ENCODE data around the gene CD302.
"Not testable (repeated sequence)": the region's sequence is repeated elsewhere in the genome, so short reads cannot be mapped to it uniquely, and the experiment has no call there.

The CD302 gene

GRCh38 chr2:159786938-159787337 is 11.1 kb downstream of the CD302 start:
- no peak overlapping the region for H3K4me3 ChIP-seq (ENCODE audit: low read length)
- DNase-seq (ENCODE audit: low read depth), result no peak
- no peak for TF ChIP-seq CTCF (IDR thresholded peaks at IDR 0.05; ENCODE audit: insufficient read depth, low read depth, low read length, missing control alignments)

GRCh38 chr2:159785195-159785594 is 12.8 kb downstream of the CD302 start:
- no peak for TF ChIP-seq CTCF (IDR thresholded peaks at IDR 0.05; ENCODE audit: insufficient read depth, low read depth, low read length, missing control alignments)
- no peak overlapping the region for H3K4me3 ChIP-seq (ENCODE audit: low read length)
- DNase-seq (ENCODE audit: low read depth), result no peak

GRCh38 chr2:159784744-159785143 is 13.3 kb downstream of the CD302 start:
- H3K4me3 ChIP-seq (ENCODE audit: low read length); DNase-seq (ENCODE audit: low read depth): not testable (repeated sequence)

- no peak for TF ChIP-seq CTCF (IDR thresholded peaks at IDR 0.05; ENCODE audit: insufficient read depth, low read depth, low read length, missing control alignments)
- no peak overlapping the region for H3K4me3 ChIP-seq (ENCODE audit: low read length)
- DNase-seq (ENCODE audit: low read depth), result no peak
These were observed 14.5 kb downstream of the CD302 start for GRCh38 chr2:159783556-159783955.

- H3K4me3 ChIP-seq (ENCODE audit: low read length), result no peak overlapping the region
- DNase-seq (ENCODE audit: low read depth), result no peak
- peak; percentile 25 for TF ChIP-seq CTCF (IDR thresholded peaks at IDR 0.05; ENCODE audit: insufficient read depth, low read depth, low read length, missing control alignments)
These were observed 21.7 kb downstream of the CD302 start for GRCh38 chr2:159776321-159776720.

- no peak overlapping the region for H3K4me3 ChIP-seq (ENCODE audit: low read length)
- no peak for DNase-seq (ENCODE audit: low read depth)
- TF ChIP-seq CTCF (IDR thresholded peaks at IDR 0.05; ENCODE audit: insufficient read depth, low read depth, low read length, missing control alignments), result no peak
These were observed 23.0 kb downstream of the CD302 start for GRCh38 chr2:159775021-159775420.

GRCh38 chr2:159774370-159774990 is 23.5 kb downstream of the CD302 start:
- no peak for DNase-seq (ENCODE audit: low read depth)
- H3K4me3 ChIP-seq (ENCODE audit: low read length), result no peak overlapping the region
- TF ChIP-seq CTCF (IDR thresholded peaks at IDR 0.05; ENCODE audit: insufficient read depth, low read depth, low read length, missing control alignments), result no peak
